A549 (cell line): Measurements from ENCODE around the gene SEPTIN10. TPM values are rescaled to one million over a fixed set of nuclear protein-coding genes. Genes with fewer than 3 reads are reported as not detected.

Source experiments
- ATAC-seq, 2 experiments: fragments of 200-7000 bp in 1 of 2; fragments of >200 bp in 1 of 2; cut with Nextera tagmentation in 1 of 2; cut with Tn5 transposase in 1 of 2; 3 replicates each; pipeline versions ENCODE4 v1.8.0 to v1.9.1; 2018 to 2020; ENCODE audit warnings: mild to moderate bottlenecking in 1 of 2, moderate library complexity in 1 of 2
- CTCF ChIA-PET: fragments of 300-600 bp; sonication (Branson Sonifier 250); formaldehyde crosslinking; extraction: SDS; loops from one replicate; lab custom pipeline; 2021; ENCODE audit warnings: antibody characterized with exemption, inconsistent platforms; lab: Yijun Ruan, JAX
- POLR2A ChIA-PET: fragments of 350-600 bp; formaldehyde crosslinking; extraction: SDS; loops from one replicate; lab custom pipeline; 2021; ENCODE audit warnings: antibody characterized with exemption, inconsistent platforms; lab: Yijun Ruan, JAX
- DNase-seq, 2 experiments: peaks; one replicate each; pipeline versions ENCODE4 v3.0.0 to v3.0.0-alpha.2; 2011 to 2016; ENCODE audit warnings: low read depth in 1 of 2, low spot score in 1 of 2
- FAIRE-seq: peaks from 2 replicates; lab custom pipeline; 2011; peaks lifted over from hg19 to GRCh38; lab: Jason Lieb, UNC
- H3K27ac ChIP-seq, 2 experiments: fragments of >200 bp; sonication (Bioruptor Twin); formaldehyde crosslinking; 3 replicates each; pipeline ENCODE4 v1.5.1; 2016 to 2017
- H3K4me1 ChIP-seq: fragments of >200 bp; sonication (Bioruptor Twin); formaldehyde crosslinking; 3 replicates; pipeline ENCODE4 v1.6.1; 2016
- H3K4me2 ChIP-seq: fragments of >200 bp; sonication (Bioruptor Twin); formaldehyde crosslinking; 3 replicates; pipeline ENCODE4 v1.6.1; 2016
- H3K4me3 ChIP-seq: fragments of >200 bp; sonication (Bioruptor Twin); formaldehyde crosslinking; 3 replicates; pipeline ENCODE4 v1.5.1; 2016
- H3K9me3 ChIP-seq: fragments of >200 bp; sonication (Bioruptor Twin); formaldehyde crosslinking; 3 replicates; pipeline ENCODE4 v1.6.1; 2016
- BHLHE40 ChIP-seq: IDR thresholded peaks from 2 replicates; pipeline ENCODE4 v1.6.1; 2012; ENCODE audit warnings: low read depth, low read length, inconsistent platforms
- CBX8 ChIP-seq: fragments of 200-600 bp; sonication (generic); IDR thresholded peaks from 2 replicates; pipeline ENCODE4 v1.6.1; 2016
- CHD4 ChIP-seq: fragments of 200-600 bp; sonication (generic); IDR thresholded peaks from 2 replicates; pipeline ENCODE4 v1.6.1; 2016; ENCODE audit warnings: antibody characterized with exemption, mild to moderate bottlenecking, borderline replicate concordance
- EHF ChIP-seq: fragments of 250-450 bp; sonication (Bioruptor Pico); IDR thresholded peaks from 2 replicates; pipeline ENCODE4 v1.5.0; 2020; ENCODE audit warnings: mild to moderate bottlenecking
- EHMT2 ChIP-seq: fragments of 200-600 bp; sonication (generic); IDR thresholded peaks from 2 replicates; pipeline ENCODE4 v1.6.1; 2016; ENCODE audit warnings: antibody characterized with exemption, low read depth, mild to moderate bottlenecking, moderate library complexity
- ELK1 ChIP-seq: fragments of 150-350 bp; IDR thresholded peaks from 2 replicates; pipeline ENCODE4 v1.6.1; 2014; ENCODE audit warnings: low read depth, mild to moderate bottlenecking, low read length
- FOSB ChIP-seq: fragments of 250-450 bp; sonication (Bioruptor Pico); IDR thresholded peaks from 2 replicates; pipeline ENCODE4 v1.5.0; 2020; ENCODE audit warnings: mild to moderate bottlenecking, moderate library complexity
- FOSL2 ChIP-seq, 2 experiments: fragments of 450-650 bp in 1 of 2; fragments of >200 bp in 1 of 2; sonication (Bioruptor Twin) in 1 of 2; formaldehyde crosslinking; IDR thresholded peaks; 2 replicates each; pipeline versions ENCODE4 v1.5.0 to v1.6.1; 2016 to 2020; ENCODE audit warnings: mild to moderate bottlenecking in 1 of 2, moderate library complexity in 1 of 2
- GATA3 ChIP-seq: IDR thresholded peaks from 2 replicates; pipeline ENCODE4 v1.6.1; 2012; ENCODE audit warnings: borderline replicate concordance
- JUNB ChIP-seq: fragments of >200 bp; sonication (Bioruptor Twin); formaldehyde crosslinking; IDR thresholded peaks from 2 replicates; pipeline ENCODE4 v1.6.1; 2016
- MAX ChIP-seq: IDR thresholded peaks from 2 replicates; pipeline ENCODE4 v1.6.1; 2012
- NFE2L2 ChIP-seq: fragments of 150-350 bp; conservative IDR thresholded peaks from 2 replicates; pipeline ENCODE4 v1.6.1; 2014; ENCODE audit warnings: low read length
- NR3C1 ChIP-seq: fragments of >200 bp; sonication (Bioruptor Twin); formaldehyde crosslinking; IDR thresholded peaks from 3 replicates; pipeline ENCODE4 v1.6.1; 2017
- PBX3 ChIP-seq: IDR thresholded peaks from 2 replicates; pipeline ENCODE4 v1.6.1; 2012
- PHF8 ChIP-seq: fragments of 200-600 bp; sonication (generic); IDR thresholded peaks from 2 replicates; pipeline ENCODE4 v1.6.1; 2016; ENCODE audit warnings: low read depth, mild to moderate bottlenecking, antibody characterized with exemption, moderate library complexity, borderline replicate concordance
- RARB ChIP-seq: fragments of 250-450 bp; sonication (Bioruptor Pico); IDR thresholded peaks from 2 replicates; pipeline ENCODE4 v1.8.0; 2021; ENCODE audit warnings: mild to moderate bottlenecking, moderate library complexity
- RCOR1 ChIP-seq: fragments of 150-350 bp; IDR thresholded peaks from 2 replicates; pipeline ENCODE4 v1.6.1; 2014; ENCODE audit warnings: antibody characterized with exemption, low read length, low read depth
- REST ChIP-seq: fragments of 200-600 bp; sonication (generic); IDR thresholded peaks from 2 replicates; pipeline ENCODE4 v1.6.1; 2016; ENCODE audit warnings: antibody characterized with exemption, mild to moderate bottlenecking, moderate library complexity
- TP53 ChIP-seq: fragments of 250-450 bp; sonication (Bioruptor Pico); IDR thresholded peaks from 2 replicates; pipeline ENCODE4 v1.5.0; 2021; ENCODE audit warnings: mild to moderate bottlenecking, moderate library complexity
- WGBS: methylation state at CpG from one replicate; pipeline ENCODE4 v1.1.6; 2017; ENCODE audit errors: missing lambda C conversion rate; 5-methylcytosine and 5-hydroxymethylcytosine counted together
- polyA plus RNA-seq, 4 experiments: library from polyadenylated mRNA; depleted of rRNA in 3 of 4; stranded (reverse); fragments of >200 nt; fragmentation: RNase III in 1 of 4; extraction: RNeasy Plus Mini Kit Qiagen cat#74134 plus additional on column Dnase treatment in 1 of 4; gene quantifications; 2 replicates in 3 of 4; 3 replicates in 1 of 4; pipeline ENCODE4 v1.2.3, GENCODE V29; 2011 to 2017

The SEPTIN10 gene
- polyA plus RNA-seq, 2 of the 4 experiments (the other 2 are of a cell fraction), result 87.6 to 95.0 TPM

- TF ChIP-seq FOSL2 (IDR thresholded peaks at IDR 0.05) (no peak), FOSL2 (CRISPR knock-in tag; IDR thresholded peaks at IDR 0.05) (no peak), NR3C1 (no peak), ELK1 (no peak), PHF8 (no peak), RARB (no peak), CBX8 (no peak), NFE2L2 (no peak), FOSB (CRISPR knock-in tag) (no peak), MAX (no peak)
These were observed 105.9 kb downstream of the SEPTIN10 start (continued) for GRCh38 chr2:109507828-109508227.

- no peak for FAIRE-seq
- 47% methylated on average over 7 of the region's 7 CpGs for WGBS
These were observed 106.5 kb downstream of the SEPTIN10 start for GRCh38 chr2:109507217-109507616.

More at GRCh38 chr2:109507217-109507616, 106.5 kb downstream of the SEPTIN10 start:
- ATAC-seq, result no peak
- ChIA-PET CTCF (interaction anchor here (1.1 to 8.7 kb wide), 3 partner anchors 39 to 381 kb away, joined by 3 to 110 read pairs (median 3); partner anchors contain the start of gene SH3RF3), POLR2A (no interaction called here)
- Histone ChIP-seq H3K4me2 (no peak overlapping the region), H3K9me3 (no peaks in the 10 kb centered on the region), H3K4me1 (no peaks in the 10 kb centered on the region), H3K4me3 (no peak overlapping the region), H3K27ac (no peak overlapping the region)
- no peak for TF ChIP-seq RCOR1
- no peak for TF ChIP-seq EHMT2
- no peak for TF ChIP-seq FOSB (CRISPR knock-in tag)
- no peak for TF ChIP-seq REST
- TF ChIP-seq JUNB, result no peak
- TF ChIP-seq CHD4, result no peak
- no peak for TF ChIP-seq TP53 (CRISPR knock-in tag)
- TF ChIP-seq EHF (CRISPR knock-in tag), result no peak
- no peak for TF ChIP-seq BHLHE40
- TF ChIP-seq PBX3, result no peak
- TF ChIP-seq GATA3, result no peak
- DNase-seq, result no peak
